Gastroesophageal sphincter (tissue), 3 donors: ENCODE data around the gene ATP6V0A1.

ENCODE experiments used
- EP300 ChIP-seq: sonication (generic); formaldehyde crosslinking; IDR thresholded peaks from one replicate; pipeline ENCODE4 v1.6.1; 2017; ENCODE audit warnings: antibody characterized with exemption, mild to moderate bottlenecking
- POLR2A ChIP-seq, 2 donors: fragments of 450-650 bp; IDR thresholded peaks; one replicate each; pipeline ENCODE4 v1.6.1; 2017; ENCODE audit warnings: antibody characterized with exemption in 2 of 2, mild to moderate bottlenecking in 2 of 2, moderate library complexity in 1 of 2
- POLR2AphosphoS5 ChIP-seq: sonication (generic); formaldehyde crosslinking; IDR thresholded peaks from one replicate; pipeline ENCODE4 v1.6.1; 2017; ENCODE audit warnings: antibody characterized with exemption
- TF ChIP-seq, protein P1 (sequence below), 4 experiments: fragments of 200-600 bp in 2 of 4; fragments of 450-650 bp in 2 of 4; sonication (generic) in 1 of 4; IDR thresholded peaks; one replicate each; pipeline ENCODE4 v1.5.1; 2017 to 2019; ENCODE audit warnings: antibody characterized with exemption in 4 of 4, mild to moderate bottlenecking in 2 of 4, moderate library complexity in 2 of 4

- TF ChIP-seq, protein P1, sequence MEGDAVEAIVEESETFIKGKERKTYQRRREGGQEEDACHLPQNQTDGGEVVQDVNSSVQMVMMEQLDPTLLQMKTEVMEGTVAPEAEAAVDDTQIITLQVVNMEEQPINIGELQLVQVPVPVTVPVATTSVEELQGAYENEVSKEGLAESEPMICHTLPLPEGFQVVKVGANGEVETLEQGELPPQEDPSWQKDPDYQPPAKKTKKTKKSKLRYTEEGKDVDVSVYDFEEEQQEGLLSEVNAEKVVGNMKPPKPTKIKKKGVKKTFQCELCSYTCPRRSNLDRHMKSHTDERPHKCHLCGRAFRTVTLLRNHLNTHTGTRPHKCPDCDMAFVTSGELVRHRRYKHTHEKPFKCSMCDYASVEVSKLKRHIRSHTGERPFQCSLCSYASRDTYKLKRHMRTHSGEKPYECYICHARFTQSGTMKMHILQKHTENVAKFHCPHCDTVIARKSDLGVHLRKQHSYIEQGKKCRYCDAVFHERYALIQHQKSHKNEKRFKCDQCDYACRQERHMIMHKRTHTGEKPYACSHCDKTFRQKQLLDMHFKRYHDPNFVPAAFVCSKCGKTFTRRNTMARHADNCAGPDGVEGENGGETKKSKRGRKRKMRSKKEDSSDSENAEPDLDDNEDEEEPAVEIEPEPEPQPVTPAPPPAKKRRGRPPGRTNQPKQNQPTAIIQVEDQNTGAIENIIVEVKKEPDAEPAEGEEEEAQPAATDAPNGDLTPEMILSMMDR (IDR thresholded peaks at IDR 0.05) = no peak
- no peak for TF ChIP-seq POLR2AphosphoS5
- no peak for TF ChIP-seq EP300
- TF ChIP-seq POLR2A (IDR thresholded peaks at IDR 0.05) = no peak
These were observed 33.6 kb upstream of the ATP6V0A1 start for GRCh38 chr17:42424991-42425610.
